PC-9 (cell line): Measurements from ENCODE around the gene VWA5B2. TPM values are rescaled to one million over a fixed set of nuclear protein-coding genes. Genes with fewer than 3 reads are reported as not detected.
A peak's percentile ranks its signal among the peaks of the same experiment; 100 is the strongest.

Source experiments
- BruUV-seq: library from RNA; stranded (reverse); fragments of 400-500 nt; replicated peaks from 2 replicates; lab custom pipeline; 2021; lab: Mats Ljungman, UMichigan
- CTCF ChIA-PET: fragments of 300-600 bp; sonication (Branson Sonifier 250); formaldehyde crosslinking; loops from one replicate; lab custom pipeline; 2022; ENCODE audit warnings: antibody characterized with exemption; lab: Charles Lee
- POLR2A ChIA-PET: fragments of 300-600 bp; sonication (Branson Sonifier 250); formaldehyde crosslinking; loops from one replicate; lab custom pipeline; 2022; ENCODE audit warnings: antibody characterized with exemption; ENCODE audit not compliant: unreplicated experiment; lab: Charles Lee
- DNase-seq, 2 experiments: peaks; one replicate each; pipeline versions ENCODE4 v3.0.0 to v3.0.0-alpha.2; 2015 to 2022; ENCODE audit warnings: mixed read lengths in 1 of 2
- H2AFZ ChIP-seq: fragments of 200-600 bp; sonication (generic); 2 replicates; pipeline ENCODE4 v1.8.1; 2017; ENCODE audit warnings: antibody characterized with exemption
- H3F3A ChIP-seq: fragments of 200-600 bp; sonication (generic); 2 replicates; pipeline ENCODE4 v1.8.1; 2017; ENCODE audit warnings: antibody characterized with exemption, mild to moderate bottlenecking, low read depth; ENCODE audit not compliant: insufficient read depth
- H3K27ac ChIP-seq: fragments of 200-600 bp; sonication (generic); 2 replicates; pipeline ENCODE4 v1.6.1; 2016; ENCODE audit warnings: mixed run types
- H3K27me3 ChIP-seq: fragments of 200-600 bp; sonication (generic); 2 replicates; pipeline ENCODE4 v1.6.1; 2016; ENCODE audit warnings: low read depth, mixed run types; ENCODE audit not compliant: insufficient read depth
- H3K36me3 ChIP-seq: fragments of 200-600 bp; sonication (generic); 2 replicates; pipeline ENCODE4 v1.6.1; 2016; ENCODE audit warnings: low read depth, mixed run types
- H3K4me1 ChIP-seq: fragments of 200-600 bp; sonication (generic); replicated peaks from 2 replicates; pipeline ENCODE4 v1.6.1; 2016; ENCODE audit warnings: mixed run types; ENCODE audit not compliant: insufficient read depth
- H3K4me2 ChIP-seq: fragments of 200-600 bp; sonication (generic); 2 replicates; pipeline ENCODE4 v1.6.1; 2017; ENCODE audit warnings: mixed run types
- H3K4me3 ChIP-seq: fragments of 200-600 bp; sonication (generic); 2 replicates; pipeline ENCODE4 v1.6.1; 2016; ENCODE audit warnings: mixed run types
- H3K79me2 ChIP-seq: fragments of 200-600 bp; sonication (generic); 2 replicates; pipeline ENCODE4 v1.6.1; 2017; ENCODE audit warnings: low read depth, mixed run types
- H3K9me2 ChIP-seq: fragments of 200-600 bp; sonication (generic); 2 replicates; pipeline ENCODE4 v1.8.1; 2017; ENCODE audit warnings: mild to moderate bottlenecking; ENCODE audit not compliant: insufficient read depth
- H3K9me3 ChIP-seq: fragments of 200-600 bp; sonication (generic); 2 replicates; pipeline ENCODE4 v1.8.1; 2016; ENCODE audit warnings: low read depth; ENCODE audit not compliant: insufficient read depth
- H4K20me1 ChIP-seq: fragments of 200-600 bp; sonication (generic); 2 replicates; pipeline ENCODE4 v1.8.1; 2017; ENCODE audit not compliant: insufficient read depth
- CTCF ChIP-seq: fragments of 200-600 bp; sonication (generic); conservative IDR thresholded peaks from 2 replicates; pipeline ENCODE4 v1.6.1; 2017; ENCODE audit warnings: mixed run types, antibody characterized with exemption, mild to moderate bottlenecking, moderate library complexity
- EZH2 ChIP-seq: fragments of 200-600 bp; sonication (generic); IDR thresholded peaks from 2 replicates; pipeline ENCODE4 v1.8.0; 2017; ENCODE audit warnings: antibody characterized with exemption, low read depth
- intact Hi-C: fragments of 100-400 bp; cut with micrococcal nuclease; formaldehyde crosslinking; loops from one replicate; pipeline ENCODE4 v1.10.0; 2022; ENCODE audit not compliant: unreplicated experiment
- total RNA-seq: library from RNA; stranded (reverse); gene quantifications from 2 replicates; pipeline ENCODE4 v1.2.3, GENCODE V29; 2021

VWA5B2 gene
- total RNA-seq, 1 experiment from 2014 or later = 0.76 TPM

DNA sequence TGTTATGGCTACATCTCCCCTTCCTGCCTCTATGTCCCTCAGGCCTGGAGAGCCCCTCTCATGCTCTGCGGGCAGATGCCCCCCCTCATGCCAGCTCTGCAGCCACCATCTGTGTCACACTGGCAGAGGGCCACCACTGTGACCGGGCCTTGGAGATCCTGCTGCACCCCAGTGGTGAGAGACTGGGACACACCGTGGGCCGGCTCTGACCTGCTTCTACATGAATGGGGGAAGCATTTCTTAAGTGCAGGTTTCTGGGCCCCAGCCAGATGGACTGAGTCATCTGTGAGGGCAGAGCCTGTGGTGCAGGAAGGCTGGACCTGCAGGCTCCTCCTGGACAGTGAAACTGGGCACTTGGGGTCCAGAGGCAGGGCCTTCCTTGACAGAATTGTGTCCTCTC, 4.8 kb downstream of the VWA5B2 start:
- BruUV-seq = no TSS peak
- Histone ChIP-seq H3K36me3 (no peaks in the 10 kb centered on the region), H3K27ac (no peak overlapping the region), H3K79me2 (no peaks in the 10 kb centered on the region), H3K4me1 (peaks cover 17% of the 10 kb centered on the region), H3K4me2 (peak overlapping the region; percentile 27), H3F3A (peaks cover 21% of the 10 kb centered on the region; the same call in 1 of the 2 replicates), H2AFZ (no peak overlapping the region), H4K20me1 (no peaks in the 10 kb centered on the region), H3K9me2 (no peaks in the 10 kb centered on the region), H3K9me3 (no peaks in the 10 kb centered on the region), H3K27me3 (peaks cover 36% of the 10 kb centered on the region), H3K4me3 (no peak overlapping the region)
- TF ChIP-seq EZH2 (no peak), CTCF (peak; percentile 60)
- DNase-seq = peak; percentile 92 to 95
- POLR2A ChIA-PET = interaction anchor here (0.7 kb wide), 2 partner anchors 30 to 69 kb away, joined by 4 to 6 read pairs; no protein-coding TSS in a partner anchor
- intact Hi-C loops = no loop called here
- CTCF ChIA-PET = interaction anchor here (0.6 kb wide), 1 partner anchor 370 kb away, joined by 16 read pairs; no protein-coding TSS in a partner anchor

DNA sequence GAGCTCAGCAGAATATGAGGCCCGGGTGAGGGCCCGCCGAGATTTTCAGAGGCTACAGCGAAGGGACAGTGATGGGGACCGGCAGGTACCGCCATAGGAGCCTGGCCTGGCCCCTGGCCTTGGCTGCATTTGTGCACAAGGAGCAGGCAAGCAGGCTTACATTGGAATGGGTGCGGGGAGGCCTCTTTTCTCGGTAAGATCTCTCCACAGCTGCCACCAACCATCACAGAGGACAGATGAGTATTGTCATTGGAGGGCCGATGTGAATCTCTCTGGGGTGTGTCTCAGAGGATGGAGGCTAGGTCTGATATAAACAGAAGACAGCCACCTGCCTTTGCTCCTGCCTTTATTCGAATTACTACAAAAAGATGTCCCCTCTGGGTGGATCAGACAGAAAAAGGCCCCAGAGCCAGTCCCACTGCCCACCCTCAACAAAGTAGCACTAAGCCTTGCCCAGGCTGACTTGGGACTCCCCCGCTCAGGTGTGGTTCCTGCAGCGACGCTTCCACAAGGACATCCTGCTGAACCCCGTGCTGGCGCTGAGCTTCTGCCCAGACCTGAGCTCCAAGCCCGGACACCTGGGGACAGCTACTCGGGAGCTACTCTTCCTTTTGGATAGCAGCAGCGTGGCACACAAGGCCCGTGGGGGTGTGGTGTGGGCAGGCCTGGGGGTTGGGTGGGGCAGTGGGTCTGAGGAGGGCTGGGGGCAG, 5.4 kb downstream of the VWA5B2 start:
- H3K9me3 ChIP-seq = no peaks in the 10 kb centered on the region
- H2AFZ ChIP-seq = no peak overlapping the region
- H3K27me3 ChIP-seq = peaks cover 31% of the 10 kb centered on the region
- intact Hi-C loops = no loop called here
- no TSS peak for BruUV-seq
- H3K4me2 ChIP-seq = no peak overlapping the region
- TF ChIP-seq CTCF = no peak
- TF ChIP-seq EZH2 = no peak
- H3K4me3 ChIP-seq = no peak overlapping the region
- no peaks in the 10 kb centered on the region; the same call in 1 of the 2 replicates for H4K20me1 ChIP-seq
- H3K27ac ChIP-seq = no peak overlapping the region
- no peak for DNase-seq
- peaks cover 14% of the 10 kb centered on the region for H3K4me1 ChIP-seq
- peaks cover 21% of the 10 kb centered on the region; the same call in 1 of the 2 replicates for H3F3A ChIP-seq
- no peaks in the 10 kb centered on the region for H3K36me3 ChIP-seq
- ChIA-PET CTCF (interaction anchor here (0.6 kb wide), 1 partner anchor 345 kb away, joined by 12 read pairs; no protein-coding TSS in a partner anchor), POLR2A (no interaction called here)
- H3K79me2 ChIP-seq = no peaks in the 10 kb centered on the region
- no peaks in the 10 kb centered on the region for H3K9me2 ChIP-seq

DNA sequence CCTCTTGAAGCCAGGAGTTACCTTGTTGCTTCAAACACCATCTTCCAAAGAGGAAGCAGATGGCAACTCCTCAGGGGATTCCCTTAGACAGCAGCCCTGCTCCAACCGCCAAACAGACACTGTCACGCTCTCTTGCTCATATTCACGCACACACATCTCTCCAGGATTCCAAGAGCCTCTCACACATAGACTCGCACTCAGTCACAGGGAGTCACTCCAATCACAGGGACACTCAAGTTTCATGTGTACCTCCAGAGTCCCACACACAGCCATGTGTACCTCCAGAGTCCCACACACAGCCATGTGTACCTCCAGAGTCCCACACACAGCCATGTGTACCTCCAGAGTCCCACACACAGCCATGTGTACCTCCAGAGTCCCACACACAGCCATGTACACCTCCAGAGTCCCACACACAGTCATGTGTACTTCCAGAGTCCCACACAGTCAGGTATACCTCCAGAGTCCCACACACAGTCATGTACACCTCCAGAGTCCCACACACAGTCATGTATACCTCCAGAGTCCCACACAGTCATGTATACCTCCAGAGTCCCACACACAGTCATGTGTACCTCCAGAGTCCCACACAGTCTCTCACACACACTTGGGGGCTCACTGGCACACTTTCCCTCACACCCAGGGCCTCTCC, 6.1 kb downstream of the VWA5B2 start:
- H3K9me3 ChIP-seq = no peaks in the 10 kb centered on the region

More for the DNA sequence above, 6.1 kb downstream of the VWA5B2 start:
- Histone ChIP-seq H3K27ac (no peak overlapping the region), H4K20me1 (peaks cover under 1% of the 10 kb centered on the region; the same call in 1 of the 2 replicates), H3K4me2 (no peak overlapping the region), H3K36me3 (no peaks in the 10 kb centered on the region), H3K4me1 (peaks cover 9% of the 10 kb centered on the region), H3K27me3 (peaks cover 25% of the 10 kb centered on the region), H3F3A (peaks cover 21% of the 10 kb centered on the region; the same call in 1 of the 2 replicates), H3K79me2 (no peaks in the 10 kb centered on the region), H3K9me2 (no peaks in the 10 kb centered on the region), H2AFZ (no peak overlapping the region), H3K4me3 (no peak overlapping the region)
- POLR2A ChIA-PET = no interaction called here
- no TSS peak for BruUV-seq
- intact Hi-C loops = no loop called here
- no peak for TF ChIP-seq EZH2
- CTCF ChIA-PET = interaction anchor here (0.6 kb wide), 1 partner anchor 346 kb away, joined by 12 read pairs; no protein-coding TSS in a partner anchor
- DNase-seq = no peak
